SK-N-MC (cell line): ENCODE measurements around the gene CEP63.

Source experiments
- EZH2 ChIP-seq: fragments of 200-600 bp; sonication (generic); IDR thresholded peaks from one replicate; pipeline ENCODE4 v1.6.1; 2017; ENCODE audit warnings: antibody characterized with exemption
- POLR2AphosphoS5 ChIP-seq: IDR thresholded peaks from 2 replicates; pipeline ENCODE4 v1.6.1; 2012; ENCODE audit warnings: mild to moderate bottlenecking, low read depth, low read length, borderline replicate concordance

GRCh38 chr3:134601539-134602439, 115.9 kb downstream of the CEP63 start:
- TF ChIP-seq POLR2AphosphoS5 (no peak), EZH2 (no peak)
